ENCODE results near the gene NECAB2.
A peak's percentile ranks its signal among the peaks of the same experiment; 100 is the strongest.

Gene NECAB2

DNA sequence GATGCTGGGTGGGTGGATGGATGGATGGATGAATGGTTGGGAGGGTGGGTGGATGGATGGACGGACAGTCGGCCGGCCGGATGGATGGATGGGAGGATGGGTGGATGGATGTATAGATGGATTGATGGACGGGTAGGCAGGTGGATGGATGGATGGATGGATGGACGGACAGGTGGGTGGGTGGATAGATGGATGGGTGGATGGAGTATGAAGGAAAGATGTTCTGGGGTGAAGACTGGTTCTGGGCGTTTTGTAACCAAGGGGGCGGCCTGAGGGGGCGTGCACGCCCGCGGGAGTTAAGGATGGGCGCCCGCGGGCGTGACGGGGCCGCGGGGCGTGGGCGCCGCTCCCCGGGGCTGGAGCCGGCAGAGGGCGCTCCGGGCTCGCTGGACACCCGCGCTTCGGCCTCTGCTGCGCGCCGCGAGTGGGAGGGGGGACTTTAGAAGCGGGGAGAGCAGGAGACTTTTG, at the start of gene NECAB2:
Gene NECAB2 (plus strand): TSS at position 407 of the 468 bp plus-strand sequence. CDS start 405 bp downstream, outside the sequence.
- no peak for DNase-seq (ENCODE audit: low read depth in 2 of 2)

GRCh38 chr16:83920894-83921491, 47.1 kb upstream of the NECAB2 start:
- no peak for DNase-seq (ENCODE audit: low read depth in 2 of 2)

DNA sequence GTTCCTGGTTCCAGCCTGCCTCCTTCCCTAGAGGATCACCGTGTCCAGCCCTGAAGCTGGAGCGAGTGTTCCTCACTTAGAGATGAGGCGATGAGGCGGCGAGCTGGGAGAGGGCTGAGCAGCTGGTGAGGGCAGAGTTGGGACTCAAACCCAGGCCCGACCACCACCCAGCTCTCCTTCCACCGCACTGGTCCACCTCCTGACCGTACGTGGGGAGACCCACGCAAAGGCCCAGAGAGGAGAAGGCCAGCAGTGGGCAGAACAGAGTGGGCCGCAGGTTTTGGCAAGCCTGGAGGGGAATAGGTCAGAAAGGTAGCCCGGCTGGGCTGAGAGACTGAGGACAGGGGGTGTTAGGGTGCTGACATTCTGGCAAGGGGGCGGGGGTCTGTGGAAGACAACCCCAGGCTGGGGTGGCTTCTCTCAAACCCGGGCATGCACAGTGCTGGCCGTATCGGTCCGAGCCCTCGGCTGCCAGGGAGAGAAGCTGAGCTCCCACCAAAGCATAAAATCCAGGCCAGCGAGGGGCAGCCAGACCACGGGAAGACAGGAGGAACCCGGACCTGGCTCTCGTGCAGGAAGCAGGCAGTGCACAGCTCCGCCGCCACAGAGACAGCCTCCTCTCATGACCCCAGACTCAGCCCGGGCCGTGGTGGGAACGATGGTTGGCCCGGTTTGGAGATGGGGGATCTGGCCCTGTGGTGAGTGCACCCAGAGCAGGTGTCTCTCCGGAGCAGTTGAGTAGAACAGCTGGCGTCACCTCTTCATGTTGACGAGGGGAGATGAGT, 44.3 kb upstream of the NECAB2 start:
- no peak for DNase-seq (ENCODE audit: low read depth in 2 of 2)

DNA sequence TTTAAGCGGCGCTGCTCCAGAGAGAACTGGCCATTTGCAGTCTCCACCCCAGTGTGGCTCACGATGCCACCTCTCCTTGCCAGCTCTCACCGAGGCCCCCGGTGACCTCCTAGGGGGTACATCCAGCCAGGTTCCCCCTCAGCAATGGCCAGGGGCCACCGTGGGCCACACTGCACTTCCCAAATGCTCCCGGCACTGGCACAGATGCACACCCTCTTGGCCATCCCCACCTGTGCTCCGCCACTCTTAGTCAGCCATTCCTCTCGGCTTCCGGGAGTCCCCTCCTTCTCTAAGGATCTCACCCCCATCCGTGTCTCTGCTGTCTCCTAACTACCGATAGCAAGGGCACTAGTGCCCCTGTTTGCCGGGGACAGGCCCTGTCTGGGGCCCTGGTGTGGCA, 43.4 kb upstream of the NECAB2 start:
- DNase-seq (ENCODE audit: low read depth in 2 of 2), result no peak

DNA sequence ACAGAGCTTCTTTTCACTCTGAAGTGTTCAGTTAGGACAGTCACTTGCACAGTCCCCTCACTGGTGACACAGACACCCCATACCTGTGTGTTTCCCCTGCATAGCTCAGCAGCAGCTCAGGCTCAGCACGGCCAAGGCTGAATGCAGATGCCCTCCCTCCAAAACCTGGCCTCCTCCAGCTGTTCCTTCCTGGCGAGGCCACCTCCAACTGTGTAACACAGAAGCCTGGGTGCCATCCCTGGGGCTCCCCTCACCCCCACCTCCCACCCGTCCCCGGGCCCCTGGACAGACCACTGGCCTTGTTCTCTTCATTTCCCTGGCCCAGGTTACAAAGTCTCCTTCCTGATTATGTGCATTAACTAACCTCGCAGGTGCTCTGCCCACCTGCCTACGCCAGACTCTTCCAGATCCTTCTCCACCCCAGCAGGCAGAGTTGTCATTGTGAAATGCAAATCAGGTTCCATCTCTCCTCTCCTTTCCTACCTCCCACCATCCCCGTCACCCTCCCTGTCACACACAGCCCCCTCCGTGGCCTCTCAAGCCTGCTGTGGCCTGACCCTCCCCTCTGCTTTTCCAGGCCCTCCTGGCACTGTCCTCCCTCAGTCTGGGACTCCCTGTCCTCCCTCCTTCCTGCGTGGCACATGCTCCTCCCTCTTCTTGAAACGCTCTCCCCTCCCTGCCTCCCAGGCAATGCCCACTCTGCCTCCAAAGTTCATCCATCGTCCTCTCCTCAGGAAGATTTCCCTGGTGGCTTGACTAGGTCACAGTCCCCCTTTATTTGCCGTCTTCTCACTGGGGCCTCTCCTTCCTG, 42.7 kb upstream of the NECAB2 start:
- DNase-seq (ENCODE audit: low read depth in 2 of 2), result no peak

DNA sequence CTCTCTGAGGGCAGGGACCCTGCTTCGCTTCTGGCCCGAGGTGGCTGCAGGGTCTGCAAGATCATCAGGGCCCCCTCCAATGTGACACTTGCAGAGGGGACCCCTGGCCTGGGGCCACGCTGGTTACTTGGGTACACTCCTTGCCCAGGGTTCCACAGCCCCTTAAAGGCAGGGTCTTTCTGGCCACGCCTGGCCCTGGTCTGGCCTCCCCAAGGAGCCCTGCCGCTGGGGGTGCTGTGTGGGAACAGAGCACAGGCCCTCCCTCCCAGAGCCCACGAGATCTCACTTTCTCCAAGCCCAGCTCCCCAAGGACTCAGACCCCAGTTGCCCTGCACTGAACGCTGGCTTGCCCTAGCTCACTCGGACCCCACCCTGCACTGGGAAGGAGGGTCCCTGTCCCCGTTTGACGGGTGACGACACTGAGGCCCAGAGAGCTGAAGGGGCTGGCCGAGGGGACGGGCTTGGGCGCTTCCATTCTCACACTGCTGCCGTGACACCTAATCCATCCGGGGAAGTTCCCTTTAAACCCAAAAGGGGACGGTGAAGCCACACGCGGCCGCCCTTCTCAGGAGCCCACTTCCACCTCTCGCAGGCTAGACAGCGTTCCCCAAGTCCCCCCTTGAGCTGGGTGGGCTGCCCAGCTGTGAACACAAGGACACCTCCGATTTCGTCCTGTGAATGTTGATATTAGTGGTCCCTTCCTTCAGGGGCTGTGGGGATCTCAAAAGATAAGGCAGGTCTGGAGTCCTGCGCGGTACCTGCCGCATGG, 41.9 kb upstream of the NECAB2 start:
- no peak for DNase-seq (ENCODE audit: low read depth in 2 of 2)

DNA sequence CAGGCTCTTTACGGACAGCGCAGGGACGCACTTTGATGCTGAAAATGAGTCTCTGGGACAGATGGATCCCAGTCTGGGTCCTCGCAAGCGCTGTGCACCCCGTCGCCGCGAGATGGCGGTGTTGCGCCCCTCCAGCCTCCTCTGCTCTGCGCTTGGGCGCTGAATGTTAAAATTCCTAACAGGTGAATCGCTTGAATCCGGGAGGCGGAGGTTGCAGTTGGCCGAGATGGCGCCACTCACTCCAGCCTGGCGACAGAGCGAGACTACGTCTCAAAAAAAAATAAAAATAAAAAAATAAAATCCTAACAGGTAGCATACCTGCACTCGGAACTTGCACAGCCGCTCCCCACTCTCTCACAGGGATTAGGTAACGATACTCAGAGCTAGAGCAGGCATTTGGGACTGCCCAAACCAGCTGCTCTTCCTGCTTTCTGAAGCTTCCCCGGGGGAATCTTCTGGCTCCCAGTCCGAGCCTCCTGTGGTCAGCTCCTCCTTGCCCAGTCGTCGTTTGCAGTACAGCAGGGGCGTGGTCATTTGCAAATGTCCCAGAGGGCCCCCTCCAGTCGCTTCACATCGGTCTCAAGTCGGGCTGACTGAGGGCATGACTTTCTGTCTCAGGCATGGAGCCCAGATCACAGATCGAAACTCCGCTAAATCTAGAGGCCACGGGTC, 41.2 kb upstream of the NECAB2 start:
- DNase-seq (ENCODE audit: low read depth in 2 of 2), result peak; percentile 15 to 24

GRCh38 chr16:83928341-83929055, 39.5 kb upstream of the NECAB2 start:
- DNase-seq (ENCODE audit: low read depth in 2 of 2), result no peak

DNA sequence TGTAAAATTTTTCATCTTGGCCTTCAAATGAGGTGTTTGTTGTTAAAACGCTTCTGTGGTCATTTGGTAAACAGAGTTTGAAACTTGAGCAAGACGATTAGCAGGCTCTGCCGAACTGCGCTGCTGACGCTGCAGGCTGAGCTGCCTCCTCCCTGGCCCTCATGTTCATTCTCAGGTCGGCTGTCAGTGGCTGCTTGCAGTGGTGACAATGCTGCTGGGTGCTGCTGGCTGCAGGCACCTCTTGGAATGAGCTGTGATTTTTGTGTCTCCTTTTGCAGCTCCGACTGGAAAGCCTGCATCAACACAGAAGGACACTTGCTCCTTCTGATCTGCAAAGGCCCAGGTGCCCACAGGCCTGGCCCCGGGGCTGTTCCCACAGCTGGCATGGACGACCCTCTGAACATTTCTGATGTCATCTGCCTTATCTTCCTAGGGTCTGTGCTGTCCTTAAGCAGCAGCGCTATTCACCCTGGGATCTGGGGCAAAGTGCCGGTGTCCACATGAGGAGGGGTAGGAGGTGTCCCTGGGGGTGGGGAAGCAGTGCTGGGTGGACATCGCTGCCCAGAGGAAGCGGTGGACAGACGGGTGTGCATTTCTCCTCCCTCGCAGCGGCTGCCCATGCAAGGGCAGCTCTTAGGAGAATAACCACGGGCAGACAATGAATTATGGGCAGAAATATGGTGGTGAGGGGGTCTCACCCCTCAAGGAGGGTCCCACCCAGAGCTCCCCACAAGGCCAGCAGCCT, 38.1 kb upstream of the NECAB2 start:
- no peak for DNase-seq (ENCODE audit: low read depth in 2 of 2)

GRCh38 chr16:83930730-83931500, 37.1 kb upstream of the NECAB2 start:
- DNase-seq (ENCODE audit: low read depth in 2 of 2), result no peak

DNA sequence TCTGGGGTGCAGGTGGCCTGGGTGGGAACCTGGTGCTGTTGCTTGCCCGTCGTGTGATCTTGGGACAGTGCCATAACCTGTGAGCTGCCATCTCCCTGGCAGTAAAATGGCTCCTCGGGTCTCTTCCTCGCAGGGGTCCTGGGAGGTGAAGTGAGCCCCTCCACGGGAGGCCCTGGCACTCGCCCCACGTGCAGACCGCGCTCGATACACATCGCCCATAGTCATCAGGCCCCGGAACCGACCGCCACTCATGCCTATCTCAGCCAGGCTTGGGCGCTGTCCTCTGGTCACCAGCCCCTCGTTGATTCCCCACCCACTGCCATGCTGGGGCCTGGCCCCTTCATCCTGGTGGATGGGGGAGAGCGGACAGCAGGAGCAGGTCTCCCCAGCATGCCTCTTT, 36.5 kb upstream of the NECAB2 start:
- DNase-seq (ENCODE audit: low read depth in 2 of 2), result no peak

- no peak for DNase-seq (ENCODE audit: low read depth in 2 of 2)
These were observed 35.7 kb upstream of the NECAB2 start for GRCh38 chr16:83932304-83932703.

DNA sequence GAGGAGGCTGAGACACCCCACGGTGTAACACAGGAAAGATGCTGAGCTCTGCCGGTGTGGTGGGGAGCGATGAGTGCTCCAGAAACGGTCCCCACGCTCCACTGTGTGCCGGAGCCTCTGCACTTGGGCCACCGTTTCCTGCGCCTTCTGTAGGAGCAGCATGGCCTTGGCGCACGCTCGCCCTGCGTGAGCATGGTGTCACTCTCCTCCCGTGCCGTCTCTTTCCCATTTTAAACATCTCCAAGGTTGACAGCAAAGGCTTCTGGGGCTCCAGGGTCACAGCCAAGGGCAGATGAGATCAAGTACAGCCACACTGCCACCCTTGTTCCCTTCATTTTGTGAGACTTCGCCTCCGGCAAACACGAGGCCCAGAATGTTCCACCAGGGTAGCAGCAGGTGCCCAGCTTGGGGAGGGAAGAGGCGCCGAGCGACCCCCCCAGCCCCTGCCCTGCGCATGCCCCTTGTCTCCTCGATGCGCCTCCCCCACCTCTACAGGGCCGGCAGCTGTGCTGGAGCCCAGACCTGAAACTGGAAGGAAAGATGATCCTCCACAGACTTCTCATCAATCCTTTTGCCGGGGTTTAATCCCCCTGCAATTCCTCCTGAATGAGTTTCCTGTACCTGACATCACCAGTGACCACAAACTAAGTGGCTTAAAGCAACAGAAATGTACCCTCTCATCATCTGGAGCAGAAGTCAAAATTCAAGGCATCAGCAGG, 34.9 kb upstream of the NECAB2 start:
- DNase-seq (ENCODE audit: low read depth in 2 of 2), result no peak

GRCh38 chr16:83933885-83934683, 34.0 kb upstream of the NECAB2 start:
- DNase-seq (ENCODE audit: low read depth in 2 of 2), result no peak

- no peak for DNase-seq (ENCODE audit: low read depth in 2 of 2)
These were observed 33.4 kb upstream of the NECAB2 start for GRCh38 chr16:83934684-83934977.

DNA sequence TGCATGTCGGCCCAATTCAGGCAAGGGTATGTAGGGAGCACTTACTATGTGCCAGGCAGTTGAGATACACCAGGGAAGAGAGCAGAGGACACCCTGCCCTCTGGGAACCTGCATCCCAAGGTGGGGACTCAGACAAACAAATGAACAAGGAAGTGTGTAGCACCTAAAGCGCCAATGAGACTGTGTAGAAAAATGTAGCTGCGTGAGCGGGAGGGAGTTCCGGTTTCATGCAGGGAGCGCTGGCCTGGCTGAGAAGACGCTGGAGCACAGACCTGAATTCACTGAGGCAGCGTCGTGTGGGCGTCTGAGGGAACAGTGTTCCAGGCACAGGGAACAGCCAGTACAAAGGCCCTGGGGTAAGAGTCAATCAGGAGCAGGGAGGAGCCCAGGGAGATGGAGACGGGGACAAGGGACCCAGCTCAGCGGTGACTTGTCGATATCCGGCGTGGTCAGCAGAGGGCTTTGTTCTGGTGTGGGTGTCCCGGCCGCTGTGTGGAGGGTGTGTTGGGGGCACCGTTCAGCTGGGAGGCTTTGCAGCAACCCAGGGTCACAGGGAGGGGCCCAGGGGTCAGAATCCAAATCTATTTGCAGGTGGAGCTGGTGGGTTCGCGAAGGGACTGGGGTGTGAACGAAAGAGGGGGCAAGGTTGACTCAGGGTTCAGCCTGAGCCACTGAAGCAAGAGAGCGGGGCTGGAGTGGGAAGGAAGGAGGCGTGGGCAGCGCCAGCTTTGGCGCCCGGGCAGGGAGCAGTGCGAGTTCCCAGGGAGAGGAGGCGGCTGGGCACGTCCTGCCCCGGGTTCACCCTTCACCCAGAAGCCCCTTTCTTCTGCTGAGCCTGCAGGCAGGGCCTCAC, 32.8 kb upstream of the NECAB2 start:
- DNase-seq (ENCODE audit: low read depth in 2 of 2), result no peak

- DNase-seq (ENCODE audit: low read depth in 2 of 2), result no peak
These were observed 32.2 kb upstream of the NECAB2 start for GRCh38 chr16:83935858-83936255.

All from stimulated activated CD8-positive, alpha-beta memory T cell treated with anti-CD3 and anti-CD28 coated beads, Interleukin-2, amount 100 ng/mL, for 1 hour (primary cell).